Measurements from ENCODE around the gene ATP2C1. TPM values are rescaled to one million over a fixed set of nuclear protein-coding genes. Genes with fewer than 3 reads are reported as not detected.
A peak's percentile ranks its signal among the peaks of the same experiment; 100 is the strongest.

Gene ATP2C1
- total and polyA plus RNA-seq, 2 donors (not counting 3 experiments of a cell fraction or from before 2014, with no cell fraction given), result 50.1 to 73.3 TPM

- DNase-seq (ENCODE audit: low read depth, low spot score), result peak; percentile 75
Observed at GRCh38 chr3:131033480-131034080, 139.7 kb downstream of the ATP2C1 start.

More at GRCh38 chr3:131033480-131034080, 139.7 kb downstream of the ATP2C1 start:
- ChIA-PET POLR2A (interaction anchor here (0.7 kb wide), 1 partner anchor 992 kb away, joined by 3 read pairs; no protein-coding TSS in a partner anchor), CTCF (interaction anchor here (0.7 to 3.0 kb wide), 21 partner anchors 9 to 1001 kb away, joined by 3 to 42 read pairs (median 4); partner anchors contain the start of genes ATP2C1 and CPNE4)
- no TSS peak for BruUV-seq (replicated peaks)
- Histone ChIP-seq H3K9me3 (replicated peaks; ENCODE audit: control insufficient read depth, insufficient read depth, low read length) (no peaks in the 10 kb centered on the region), H3K27ac (ENCODE audit: insufficient read depth, low read depth, low read length) (no peak overlapping the region), H3K79me2 (ENCODE audit: control insufficient read depth, insufficient read depth, low read length) (no peaks in the 10 kb centered on the region), H3K9ac (replicated peaks; ENCODE audit: extremely low read depth, insufficient read depth, low read length) (no peak overlapping the region), H3K9me1 (replicated peaks; ENCODE audit: control insufficient read depth, extremely low read depth, insufficient read depth, low read length) (no peaks in the 10 kb centered on the region), H3K36me3 (ENCODE audit: control insufficient read depth in 2 of 2, extremely low read depth in 1 of 2, insufficient read depth in 2 of 2, low read length in 2 of 2) (no peaks in the 10 kb centered on the region), H3K4me2 (ENCODE audit: insufficient read depth, low read length) (no peak overlapping the region), H3K27me3 (ENCODE audit: control insufficient read depth in 2 of 2, insufficient read depth in 2 of 2, low read length in 2 of 2) (no peaks in the 10 kb centered on the region), H2AFZ (ENCODE audit: low read depth, low read length) (no peak overlapping the region), H3K4me1 (ENCODE audit: control insufficient read depth, extremely low read depth, insufficient read depth, low read length) (no peaks in the 10 kb centered on the region), H4K20me1 (replicated peaks; ENCODE audit: control insufficient read depth, extremely low read depth, insufficient read depth, low read length) (no peaks in the 10 kb centered on the region), H3K4me3 (replicated peaks in 1 of 3; ENCODE audit: insufficient read depth in 1 of 3, low read depth in 1 of 3, low read length in 3 of 3) (no peak overlapping the region)
- TF ChIP-seq, protein P1, sequence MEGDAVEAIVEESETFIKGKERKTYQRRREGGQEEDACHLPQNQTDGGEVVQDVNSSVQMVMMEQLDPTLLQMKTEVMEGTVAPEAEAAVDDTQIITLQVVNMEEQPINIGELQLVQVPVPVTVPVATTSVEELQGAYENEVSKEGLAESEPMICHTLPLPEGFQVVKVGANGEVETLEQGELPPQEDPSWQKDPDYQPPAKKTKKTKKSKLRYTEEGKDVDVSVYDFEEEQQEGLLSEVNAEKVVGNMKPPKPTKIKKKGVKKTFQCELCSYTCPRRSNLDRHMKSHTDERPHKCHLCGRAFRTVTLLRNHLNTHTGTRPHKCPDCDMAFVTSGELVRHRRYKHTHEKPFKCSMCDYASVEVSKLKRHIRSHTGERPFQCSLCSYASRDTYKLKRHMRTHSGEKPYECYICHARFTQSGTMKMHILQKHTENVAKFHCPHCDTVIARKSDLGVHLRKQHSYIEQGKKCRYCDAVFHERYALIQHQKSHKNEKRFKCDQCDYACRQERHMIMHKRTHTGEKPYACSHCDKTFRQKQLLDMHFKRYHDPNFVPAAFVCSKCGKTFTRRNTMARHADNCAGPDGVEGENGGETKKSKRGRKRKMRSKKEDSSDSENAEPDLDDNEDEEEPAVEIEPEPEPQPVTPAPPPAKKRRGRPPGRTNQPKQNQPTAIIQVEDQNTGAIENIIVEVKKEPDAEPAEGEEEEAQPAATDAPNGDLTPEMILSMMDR (IDR thresholded peaks at IDR 0.05; ENCODE audit: extremely low read depth in 1 of 2, insufficient read depth in 1 of 2, low read depth in 1 of 2, low read length in 2 of 2), result peak; percentile 32
- no peak for TF ChIP-seq POLR2A (IDR thresholded peaks at IDR 0.05; ENCODE audit: low read depth, low read length)
- TF ChIP-seq MAX (IDR thresholded peaks at IDR 0.05; ENCODE audit: insufficient read depth, insufficient read length), result no peak
- FAIRE-seq, result peak; percentile 73
- dilution Hi-C loops (cut with MboI; ENCODE audit: extremely low pct_ligation_motif_present, low sequenced_read_pairs) (no loop called here), intact Hi-C loops (cut with micrococcal nuclease) (loop anchor here (1.0 to 2.0 kb wide), 2 partner anchors 761 to 996 kb away; no protein-coding TSS in a partner anchor)

Measured in endothelial cell of umbilical vein (primary cell).